Tibial nerve (tissue), 4 donors: ENCODE data around the gene GLT8D2. TPM values are rescaled to one million over a fixed set of nuclear protein-coding genes. Genes with fewer than 3 reads are reported as not detected.
"Not testable (repeated sequence)": the region's sequence is repeated elsewhere in the genome, so short reads cannot be mapped to it uniquely, and the experiment has no call there.

Source experiments
- DNase-seq, 2 donors: peaks; one replicate each; pipeline ENCODE4 v3.0.0-alpha.2; 2019; ENCODE audit warnings: low spot score in 2 of 2
- H3K27ac ChIP-seq, 4 donors: fragments of 200-600 bp; sonication (generic) in 3 of 4; one replicate each; pipeline ENCODE4 v1.5.1; 2017 to 2019; ENCODE audit warnings: mild to moderate bottlenecking in 1 of 4
- H3K27me3 ChIP-seq, 2 donors: fragments of 200-600 bp; sonication (generic) in 1 of 2; one replicate each; pipeline versions ENCODE4 v1.5.1 to v1.6.0; 2017 to 2019
- H3K36me3 ChIP-seq, 3 donors: fragments of 200-600 bp; sonication (generic); one replicate each; pipeline ENCODE4 v1.5.1; 2018 to 2019
- H3K4me1 ChIP-seq, 4 donors: fragments of 200-600 bp; sonication (generic) in 3 of 4; one replicate each; pipeline ENCODE4 v1.5.1; 2017 to 2019
- H3K4me3 ChIP-seq, 4 donors: fragments of 200-600 bp; sonication (generic) in 3 of 4; one replicate each; pipeline ENCODE4 v1.5.1; 2017 to 2019; ENCODE audit warnings: mild to moderate bottlenecking in 1 of 4, moderate library complexity in 1 of 4
- H3K9me3 ChIP-seq, 4 donors: fragments of 200-600 bp; sonication (generic) in 3 of 4; one replicate each; pipeline ENCODE4 v1.5.1; 2017 to 2019
- CTCF ChIP-seq, 5 experiments: fragments of 200-600 bp in 3 of 5; fragments of 450-650 bp in 2 of 5; sonication (generic) in 3 of 5; IDR thresholded peaks; one replicate each; pipeline ENCODE4 v1.5.1; 2016 to 2019; ENCODE audit warnings: antibody characterized with exemption in 5 of 5, mild to moderate bottlenecking in 3 of 5, moderate library complexity in 2 of 5
- EP300 ChIP-seq, 2 donors: sonication (generic); formaldehyde crosslinking; IDR thresholded peaks; one replicate each; pipeline ENCODE4 v1.6.1; 2017; ENCODE audit warnings: antibody characterized with exemption in 2 of 2, mild to moderate bottlenecking in 1 of 2
- POLR2A ChIP-seq, 2 donors: fragments of 450-650 bp; IDR thresholded peaks; one replicate each; pipeline ENCODE4 v1.6.1; 2017; ENCODE audit warnings: antibody characterized with exemption in 2 of 2, mild to moderate bottlenecking in 2 of 2, moderate library complexity in 2 of 2
- WGBS, 2 donors: methylation state at CpG; one replicate each; pipeline ENCODE4 v1.1.5; 2018; 5-methylcytosine and 5-hydroxymethylcytosine counted together
- total RNA-seq, 4 donors: library from RNA; depleted of rRNA; stranded (reverse); fragments of >200 nt; gene quantifications; one replicate each; pipeline ENCODE4 v1.1.0, GENCODE V29; 2016

GLT8D2 gene
- total RNA-seq, 4 donors from 2014 or later, result 19.8 to 32.9 (median 26.4) TPM

DNA sequence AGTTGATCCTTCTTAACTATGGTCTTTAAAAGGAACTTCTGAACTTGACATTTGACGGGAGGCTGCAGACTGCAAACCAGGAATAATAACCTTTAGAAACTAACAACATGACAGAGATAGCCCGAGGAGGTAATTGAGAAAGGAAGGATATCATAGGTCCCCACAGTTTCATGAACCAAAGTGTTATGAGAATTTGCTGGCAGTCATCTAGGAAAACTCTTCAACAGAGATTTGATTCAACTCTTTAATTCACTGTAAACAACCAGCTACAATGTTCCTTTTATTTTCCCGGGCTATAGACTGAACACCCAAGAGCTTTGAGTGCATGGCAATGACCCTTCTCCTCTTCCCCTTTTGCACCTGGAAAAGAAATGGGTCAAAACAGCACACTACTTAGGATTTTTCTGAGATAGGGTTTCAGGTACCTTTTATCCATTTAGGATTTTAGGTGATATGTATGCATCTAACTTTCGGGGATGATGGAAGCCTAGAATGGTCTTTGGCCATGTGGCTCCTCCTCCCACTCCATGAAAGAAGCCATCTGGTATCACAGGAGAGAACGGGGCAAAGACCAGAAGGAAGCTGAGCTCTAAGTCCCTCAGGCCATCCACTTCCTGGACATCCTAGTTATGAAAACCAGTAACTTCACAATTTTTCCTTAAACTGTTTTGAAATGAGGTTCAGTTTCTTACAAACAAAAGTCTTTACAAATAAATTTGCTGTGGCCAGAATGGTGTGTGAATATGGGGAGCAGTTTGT is 23.0 kb downstream of the GLT8D2 start:
- no peak for DNase-seq
- no peak overlapping the region for H3K4me3 ChIP-seq
- peaks cover 0 to 9% (median 2%) of the 10 kb centered on the region in 4 donors for H3K9me3 ChIP-seq
- no peaks in the 10 kb centered on the region for H3K4me1 ChIP-seq
- no peak overlapping the region for H3K27ac ChIP-seq
- no peaks in the 10 kb centered on the region for H3K36me3 ChIP-seq
- H3K27me3 ChIP-seq, result no peaks in the 10 kb centered on the region
- 31 to 41% methylated on average over 5 of the region's 5 CpGs for WGBS, 2 donors
- TF ChIP-seq POLR2A (IDR thresholded peaks at IDR 0.05), result no peak
- no peak for TF ChIP-seq CTCF (IDR thresholded peaks at IDR 0.05)
- TF ChIP-seq EP300 (IDR thresholded peaks at IDR 0.05), result no peak

DNA sequence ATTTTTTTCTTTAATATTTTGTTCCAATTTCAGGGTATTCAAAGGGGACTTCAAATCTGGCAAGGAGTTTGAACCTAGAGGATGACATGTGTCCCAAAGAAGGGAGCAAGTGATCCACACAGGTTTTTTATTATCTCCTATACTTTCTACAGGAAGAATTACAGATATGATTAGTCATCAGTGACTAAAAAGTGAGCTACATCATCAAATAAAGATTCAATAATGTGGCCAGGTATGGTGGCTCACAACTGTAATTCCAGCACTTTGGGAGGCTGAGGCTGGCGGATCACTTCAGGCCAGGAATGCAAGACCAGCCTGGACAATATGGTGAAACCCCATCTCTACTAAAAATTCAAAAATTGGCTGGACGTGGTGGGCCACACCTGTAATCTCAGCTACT is 24.2 kb downstream of the GLT8D2 start:
- DNase-seq, result no peak
- TF ChIP-seq CTCF (IDR thresholded peaks at IDR 0.05) (no peak), EP300 (IDR thresholded peaks at IDR 0.05) (no peak), POLR2A (IDR thresholded peaks at IDR 0.05) (no peak)
- no peak overlapping the region for H3K27ac ChIP-seq
- H3K27me3 ChIP-seq, result no peaks in the 10 kb centered on the region
- peaks cover 0 to 9% (median 2%) of the 10 kb centered on the region in 4 donors for H3K9me3 ChIP-seq
- H3K36me3 ChIP-seq, result peaks cover 0 to 7% (median 0%) of the 10 kb centered on the region in 3 donors
- H3K4me3 ChIP-seq, result no peak overlapping the region
- no peaks in the 10 kb centered on the region for H3K4me1 ChIP-seq
- WGBS, 2 donors, result 95 to 100% methylated on average over 2 of the region's 2 CpGs

- H3K36me3 ChIP-seq, result peaks cover 0 to 10% (median 0%) of the 10 kb centered on the region in 3 donors
- no peak for TF ChIP-seq POLR2A (IDR thresholded peaks at IDR 0.05)
- no peak for TF ChIP-seq CTCF (IDR thresholded peaks at IDR 0.05)
- no peak for TF ChIP-seq EP300 (IDR thresholded peaks at IDR 0.05)
- no peaks in the 10 kb centered on the region for H3K27me3 ChIP-seq
- no peaks in the 10 kb centered on the region for H3K4me1 ChIP-seq
- H3K27ac ChIP-seq, result no peak overlapping the region
- DNase-seq, result no peak
- 90 to 93% methylated on average over 6 of the region's 6 CpGs for WGBS, 2 donors
- peaks cover 0 to 9% (median 2%) of the 10 kb centered on the region in 4 donors for H3K9me3 ChIP-seq
- no peak overlapping the region for H3K4me3 ChIP-seq
Measured at GRCh38 chr12:104024348-104024747, 25.6 kb downstream of the GLT8D2 start.

DNA sequence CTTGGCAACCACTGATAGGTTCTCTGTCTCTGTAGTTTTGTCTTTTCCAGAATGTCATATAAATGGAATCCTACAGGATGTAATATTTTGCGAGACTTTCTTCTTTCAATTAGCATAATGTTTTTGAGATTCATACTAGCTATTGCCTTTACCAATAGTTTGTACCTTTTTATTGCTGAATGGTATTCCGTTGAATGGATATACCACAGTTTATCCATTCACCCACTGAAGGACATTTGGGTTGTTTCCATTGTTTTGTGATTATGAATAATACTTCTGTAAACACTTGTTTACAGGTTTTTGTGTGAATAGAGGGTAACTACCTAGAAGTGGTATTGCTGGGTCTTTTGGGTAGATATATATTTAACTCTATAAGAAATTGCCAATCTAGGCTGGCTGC is 26.3 kb downstream of the GLT8D2 start:
- no peaks in the 10 kb centered on the region for H3K27me3 ChIP-seq
- no peak for TF ChIP-seq POLR2A (IDR thresholded peaks at IDR 0.05)
- TF ChIP-seq EP300 (IDR thresholded peaks at IDR 0.05), result no peak
- no peak for TF ChIP-seq CTCF (IDR thresholded peaks at IDR 0.05)

GRCh38 chr12:104022786-104023185 is 27.2 kb downstream of the GLT8D2 start:
- peaks cover 0 to 9% (median 2%) of the 10 kb centered on the region in 4 donors for H3K9me3 ChIP-seq
- WGBS, 2 donors, result 54 to 63% methylated on average over 3 of the region's 3 CpGs
- peaks cover 0 to 13% (median 0%) of the 10 kb centered on the region in 3 donors for H3K36me3 ChIP-seq
- no peak overlapping the region for H3K4me3 ChIP-seq
- no peaks in the 10 kb centered on the region for H3K4me1 ChIP-seq
- no peak for DNase-seq
- TF ChIP-seq EP300 (IDR thresholded peaks at IDR 0.05), result no peak
- no peak for TF ChIP-seq POLR2A (IDR thresholded peaks at IDR 0.05)
- no peak for TF ChIP-seq CTCF (IDR thresholded peaks at IDR 0.05)
- no peaks in the 10 kb centered on the region for H3K27me3 ChIP-seq
- no peak overlapping the region for H3K27ac ChIP-seq

More for the DNA sequence above, 26.3 kb downstream of the GLT8D2 start:
- no peak overlapping the region for H3K4me3 ChIP-seq
- peaks cover 0 to 9% (median 2%) of the 10 kb centered on the region in 4 donors for H3K9me3 ChIP-seq
- peaks cover 0 to 10% (median 0%) of the 10 kb centered on the region in 3 donors for H3K36me3 ChIP-seq
- H3K27ac ChIP-seq, result no peak overlapping the region
- H3K4me1 ChIP-seq, result no peaks in the 10 kb centered on the region
- WGBS, 2 donors, result 66 to 98% methylated on average over 2 of the region's 2 CpGs
- no peak for DNase-seq

DNA sequence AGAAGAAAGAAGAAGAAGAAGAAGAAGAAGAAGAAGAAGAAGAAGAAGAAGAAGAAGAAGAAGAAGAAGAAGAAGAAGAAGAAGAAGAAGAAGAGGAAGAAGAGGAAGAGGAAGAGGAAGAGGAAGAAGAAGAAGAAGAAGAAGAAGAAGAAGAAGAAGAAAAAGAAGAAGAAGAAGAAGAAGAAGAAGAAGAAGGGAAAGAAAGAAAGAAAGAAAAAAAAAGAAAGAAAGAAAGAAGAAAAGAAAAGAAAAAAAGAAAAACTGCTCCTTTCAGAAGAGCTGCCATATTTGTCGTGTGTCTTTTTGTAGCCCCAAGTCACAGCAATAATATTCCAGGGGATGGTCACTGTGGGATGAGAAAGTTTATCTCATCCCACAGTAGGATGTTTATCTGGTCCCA is 28.1 kb downstream of the GLT8D2 start:
- not testable (repeated sequence) for DNase-seq, H3K9me3 ChIP-seq, H3K4me3 ChIP-seq, H3K27ac ChIP-seq, H3K4me1 ChIP-seq, H3K27me3 ChIP-seq
- peaks cover 0 to 14% (median 0%) of the 10 kb centered on the region in 3 donors for H3K36me3 ChIP-seq
- WGBS, 2 donors, result 88 to 89% methylated on average over 1 of the region's 1 CpG
